RWPE2 (cell line): Measurements from ENCODE around the gene LACTBL1.

Source experiments
- ATAC-seq: fragments of 200-7000 bp; cut with Tn5 transposase; 3 replicates; pipeline ENCODE4 v1.9.1; 2021; ENCODE audit warnings: low read depth
- DNase-seq: peaks from one replicate; pipeline ENCODE4 v3.0.0-alpha.2; 2020; ENCODE audit warnings: low spot score
- H3K27ac ChIP-seq: fragments of 450-650 bp; 2 replicates; pipeline ENCODE4 v1.5.1; 2017; ENCODE audit warnings: mild to moderate bottlenecking; ENCODE audit not compliant: poor library complexity, severe bottlenecking
- H3K27me3 ChIP-seq: fragments of 250-450 bp; sonication (Bioruptor Pico); 2 replicates; pipeline ENCODE4 v1.5.1; 2021; ENCODE audit warnings: mild to moderate bottlenecking, moderate library complexity; ENCODE audit not compliant: insufficient read depth, poor library complexity, severe bottlenecking
- H3K36me3 ChIP-seq: fragments of 250-450 bp; sonication (Bioruptor Pico); 2 replicates; pipeline ENCODE4 v1.5.1; 2020; ENCODE audit warnings: low read depth, mild to moderate bottlenecking, moderate library complexity
- H3K4me1 ChIP-seq: fragments of 250-450 bp; sonication (Bioruptor Pico); 2 replicates; pipeline ENCODE4 v1.5.1; 2021; ENCODE audit warnings: mild to moderate bottlenecking, moderate library complexity; ENCODE audit not compliant: insufficient read depth, poor library complexity, severe bottlenecking
- H3K4me3 ChIP-seq: fragments of 250-450 bp; sonication (Bioruptor Pico); 2 replicates; pipeline ENCODE4 v1.5.1; 2021; ENCODE audit warnings: mild to moderate bottlenecking, moderate library complexity; ENCODE audit not compliant: severe bottlenecking
- H3K9me3 ChIP-seq: fragments of 250-450 bp; sonication (Bioruptor Pico); 2 replicates; pipeline ENCODE4 v1.5.1; 2021; ENCODE audit warnings: mild to moderate bottlenecking, moderate library complexity; ENCODE audit not compliant: severe bottlenecking
- TF ChIP-seq, protein P1 (sequence below): fragments of 450-650 bp; IDR thresholded peaks from one replicate; pipeline ENCODE4 v1.5.1; 2017; ENCODE audit warnings: mild to moderate bottlenecking, moderate library complexity; ENCODE audit not compliant: poor library complexity, severe bottlenecking

The LACTBL1 gene

GRCh38 chr1:22941257-22941656, 31.4 kb downstream of the LACTBL1 start:
- DNase-seq (no peak), ATAC-seq (no peak)
- peaks cover 3% of the 10 kb centered on the region for H3K9me3 ChIP-seq
- H3K4me3 ChIP-seq: no peak overlapping the region
- H3K27ac ChIP-seq: no peak overlapping the region
- TF ChIP-seq, protein P1, sequence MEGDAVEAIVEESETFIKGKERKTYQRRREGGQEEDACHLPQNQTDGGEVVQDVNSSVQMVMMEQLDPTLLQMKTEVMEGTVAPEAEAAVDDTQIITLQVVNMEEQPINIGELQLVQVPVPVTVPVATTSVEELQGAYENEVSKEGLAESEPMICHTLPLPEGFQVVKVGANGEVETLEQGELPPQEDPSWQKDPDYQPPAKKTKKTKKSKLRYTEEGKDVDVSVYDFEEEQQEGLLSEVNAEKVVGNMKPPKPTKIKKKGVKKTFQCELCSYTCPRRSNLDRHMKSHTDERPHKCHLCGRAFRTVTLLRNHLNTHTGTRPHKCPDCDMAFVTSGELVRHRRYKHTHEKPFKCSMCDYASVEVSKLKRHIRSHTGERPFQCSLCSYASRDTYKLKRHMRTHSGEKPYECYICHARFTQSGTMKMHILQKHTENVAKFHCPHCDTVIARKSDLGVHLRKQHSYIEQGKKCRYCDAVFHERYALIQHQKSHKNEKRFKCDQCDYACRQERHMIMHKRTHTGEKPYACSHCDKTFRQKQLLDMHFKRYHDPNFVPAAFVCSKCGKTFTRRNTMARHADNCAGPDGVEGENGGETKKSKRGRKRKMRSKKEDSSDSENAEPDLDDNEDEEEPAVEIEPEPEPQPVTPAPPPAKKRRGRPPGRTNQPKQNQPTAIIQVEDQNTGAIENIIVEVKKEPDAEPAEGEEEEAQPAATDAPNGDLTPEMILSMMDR: no peak
- H3K4me1 ChIP-seq: no peaks in the 10 kb centered on the region
- no peaks in the 10 kb centered on the region for H3K27me3 ChIP-seq
- H3K36me3 ChIP-seq: no peaks in the 10 kb centered on the region

DNA sequence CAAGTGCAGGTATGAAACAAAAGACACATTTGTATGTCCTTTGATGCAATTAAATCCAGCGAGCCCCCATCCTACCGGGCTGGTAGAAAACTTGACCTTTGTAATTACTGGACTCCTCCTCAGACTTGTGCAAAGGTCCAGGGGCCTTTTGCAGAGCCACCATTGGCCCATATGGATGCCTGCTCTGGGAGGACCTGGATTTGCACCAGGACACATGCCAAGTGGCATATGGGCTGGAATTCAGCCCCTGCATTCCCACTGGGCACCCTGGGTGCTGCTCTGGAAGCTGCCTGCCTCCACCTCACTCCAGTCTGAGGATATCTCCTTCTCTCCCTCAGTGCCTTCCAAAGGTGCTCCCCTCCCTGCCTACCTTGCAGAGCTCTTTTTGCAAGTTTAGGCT, 36.0 kb downstream of the LACTBL1 start:
- ATAC-seq: no peak
- Histone ChIP-seq H3K27ac (no peak overlapping the region), H3K27me3 (no peaks in the 10 kb centered on the region), H3K4me3 (no peak overlapping the region), H3K36me3 (no peaks in the 10 kb centered on the region), H3K9me3 (peaks cover 3% of the 10 kb centered on the region), H3K4me1 (no peaks in the 10 kb centered on the region)
- DNase-seq: no peak
- TF ChIP-seq, protein P1: no peak

GRCh38 chr1:22935433-22935832, 37.2 kb downstream of the LACTBL1 start:
- ATAC-seq: no peak
- TF ChIP-seq, protein P1: no peak
- H3K9me3 ChIP-seq: no peaks in the 10 kb centered on the region
- H3K27ac ChIP-seq: no peak overlapping the region
- H3K36me3 ChIP-seq: no peaks in the 10 kb centered on the region
- H3K27me3 ChIP-seq: no peaks in the 10 kb centered on the region
- no peak for DNase-seq
- H3K4me1 ChIP-seq: no peaks in the 10 kb centered on the region
- no peak overlapping the region for H3K4me3 ChIP-seq

- ATAC-seq (no peak), DNase-seq (peak; percentile 3)
- Histone ChIP-seq H3K27me3 (no peaks in the 10 kb centered on the region), H3K4me1 (no peaks in the 10 kb centered on the region), H3K9me3 (no peaks in the 10 kb centered on the region), H3K4me3 (no peak overlapping the region), H3K36me3 (no peaks in the 10 kb centered on the region), H3K27ac (no peak overlapping the region)
- TF ChIP-seq, protein P1: no peak
Measured at GRCh38 chr1:22932803-22933470, 39.7 kb downstream of the LACTBL1 start.

DNA sequence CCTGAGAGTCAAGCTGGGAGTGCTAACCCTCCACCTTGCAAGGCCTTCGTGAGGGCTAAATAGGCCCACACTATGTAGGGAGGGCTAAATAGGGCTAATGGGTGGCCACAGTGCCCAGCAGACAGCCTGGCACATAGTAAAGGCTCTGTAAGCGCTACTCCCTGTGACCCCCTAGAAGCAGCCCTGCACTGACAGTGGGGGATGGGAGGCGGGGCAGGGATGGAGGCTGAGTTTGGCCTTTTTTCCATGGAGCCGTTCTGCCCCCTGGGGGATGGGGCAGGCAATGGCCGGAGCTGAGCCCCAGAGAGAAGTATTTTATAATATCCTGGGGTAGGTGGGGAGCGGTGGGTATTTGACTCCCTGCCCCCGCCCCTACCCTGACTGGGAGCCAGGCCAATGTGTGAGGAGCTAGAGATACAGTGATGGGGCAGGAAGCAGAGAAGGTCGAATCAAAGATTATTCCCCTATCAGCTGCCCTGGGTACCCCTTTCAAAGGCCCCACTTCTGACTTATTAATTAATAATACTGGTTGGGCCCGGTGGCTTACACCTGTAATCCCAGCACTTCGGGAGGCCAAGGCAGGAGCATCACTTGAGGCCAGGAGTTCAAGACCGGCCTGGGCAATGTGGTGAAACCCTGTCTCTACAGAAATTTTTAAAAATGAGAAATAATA, 42.3 kb downstream of the LACTBL1 start:
- no peaks in the 10 kb centered on the region for H3K27me3 ChIP-seq

More for the DNA sequence above, 42.3 kb downstream of the LACTBL1 start:
- peak; percentile 63 for DNase-seq
- no peak overlapping the region for H3K4me3 ChIP-seq
- H3K4me1 ChIP-seq: no peaks in the 10 kb centered on the region
- H3K9me3 ChIP-seq: no peaks in the 10 kb centered on the region
- peak; percentile 44; the same call in 2 of the 3 replicates for ATAC-seq
- H3K27ac ChIP-seq: no peak overlapping the region
- H3K36me3 ChIP-seq: no peaks in the 10 kb centered on the region
- TF ChIP-seq, protein P1: peak; percentile 63
